GM10847 (cell line): ENCODE results near the gene C1QB.

Source experiments
- POLR2A ChIP-seq: IDR thresholded peaks from 2 replicates; pipeline ENCODE4 v1.6.1; 2011; ENCODE audit not compliant: insufficient read length; ENCODE audit errors: extremely low read depth

C1QB gene

DNA sequence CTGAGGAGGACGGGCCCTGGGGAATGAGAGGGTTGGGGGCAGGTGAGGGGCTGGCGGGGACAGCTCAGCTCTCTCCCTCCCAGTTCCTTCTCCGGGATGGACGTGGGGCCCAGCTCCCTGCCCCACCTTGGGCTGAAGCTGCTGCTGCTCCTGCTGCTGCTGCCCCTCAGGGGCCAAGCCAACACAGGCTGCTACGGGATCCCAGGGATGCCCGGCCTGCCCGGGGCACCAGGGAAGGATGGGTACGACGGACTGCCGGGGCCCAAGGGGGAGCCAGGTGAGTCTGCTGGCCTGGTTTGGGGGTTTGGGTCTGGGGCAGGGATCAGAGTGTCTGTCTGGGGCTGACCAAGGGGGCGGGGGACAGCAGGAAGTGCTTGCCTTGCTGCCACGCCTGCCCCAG is 9.1 kb upstream of the C1QB start:
- TF ChIP-seq POLR2A, result no peak

DNA sequence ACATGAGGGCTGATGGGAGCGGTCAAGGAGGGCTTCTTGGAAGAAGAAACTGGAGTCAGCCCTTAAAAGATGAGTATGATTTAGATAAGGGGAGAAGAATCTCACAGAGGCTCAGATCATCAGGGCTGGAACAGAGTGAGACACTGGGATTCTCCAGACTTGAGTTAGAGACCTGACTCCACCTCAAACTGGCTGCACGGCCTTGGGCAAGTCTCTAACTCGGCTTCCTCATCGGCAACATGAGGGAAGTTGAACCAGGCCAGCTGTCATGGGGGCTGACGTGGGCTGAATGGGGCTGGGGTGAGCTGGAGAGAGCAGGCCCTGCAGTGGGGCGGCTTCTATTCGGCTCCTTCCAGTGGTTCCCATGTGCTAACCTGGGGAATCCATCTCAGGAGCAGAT is 7.1 kb upstream of the C1QB start:
- no peak for TF ChIP-seq POLR2A

DNA sequence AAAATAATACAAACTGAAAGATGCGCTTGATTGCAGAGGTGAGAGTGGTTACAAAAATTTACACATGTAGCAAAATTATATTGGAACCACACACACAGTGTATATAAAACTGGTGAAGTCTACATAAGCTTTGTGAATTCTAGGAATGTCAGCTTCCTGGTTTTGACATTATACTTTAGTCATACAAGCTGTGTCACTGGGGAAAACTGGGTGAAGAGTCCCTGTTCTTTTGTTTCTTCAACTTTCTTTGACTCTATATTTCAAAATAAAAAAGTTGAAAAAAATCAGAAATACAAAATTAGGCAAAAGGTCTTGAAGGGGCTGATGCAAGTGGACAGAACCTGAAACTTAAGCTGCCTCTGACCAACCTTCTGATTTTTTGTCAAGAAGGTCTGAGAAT is 6.7 kb upstream of the C1QB start:
- no peak for TF ChIP-seq POLR2A

DNA sequence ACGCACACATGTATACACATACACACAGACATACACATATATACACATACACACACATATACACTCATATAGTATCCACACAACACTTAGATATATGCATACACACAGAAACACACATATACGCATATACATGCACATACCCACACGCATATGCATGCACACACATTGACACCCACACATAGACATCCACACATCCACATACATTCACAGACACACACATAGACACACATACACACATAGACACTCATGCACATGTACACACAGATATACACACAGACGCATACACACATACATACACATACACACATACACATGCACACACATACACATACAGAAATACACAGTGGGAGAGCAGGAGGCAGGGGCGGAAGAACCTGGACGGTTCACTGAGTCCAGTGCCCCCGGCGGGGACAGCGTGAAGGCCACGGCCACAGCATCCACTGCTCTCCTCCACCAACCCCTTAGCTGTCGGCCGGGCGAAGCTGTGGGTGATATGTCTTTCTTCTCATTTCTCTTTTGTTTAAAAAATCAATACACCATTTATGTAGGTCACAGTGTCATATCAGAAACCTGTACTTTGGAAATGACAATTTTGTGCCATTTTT is 2.8 kb upstream of the C1QB start:
- TF ChIP-seq POLR2A, result no peak

DNA sequence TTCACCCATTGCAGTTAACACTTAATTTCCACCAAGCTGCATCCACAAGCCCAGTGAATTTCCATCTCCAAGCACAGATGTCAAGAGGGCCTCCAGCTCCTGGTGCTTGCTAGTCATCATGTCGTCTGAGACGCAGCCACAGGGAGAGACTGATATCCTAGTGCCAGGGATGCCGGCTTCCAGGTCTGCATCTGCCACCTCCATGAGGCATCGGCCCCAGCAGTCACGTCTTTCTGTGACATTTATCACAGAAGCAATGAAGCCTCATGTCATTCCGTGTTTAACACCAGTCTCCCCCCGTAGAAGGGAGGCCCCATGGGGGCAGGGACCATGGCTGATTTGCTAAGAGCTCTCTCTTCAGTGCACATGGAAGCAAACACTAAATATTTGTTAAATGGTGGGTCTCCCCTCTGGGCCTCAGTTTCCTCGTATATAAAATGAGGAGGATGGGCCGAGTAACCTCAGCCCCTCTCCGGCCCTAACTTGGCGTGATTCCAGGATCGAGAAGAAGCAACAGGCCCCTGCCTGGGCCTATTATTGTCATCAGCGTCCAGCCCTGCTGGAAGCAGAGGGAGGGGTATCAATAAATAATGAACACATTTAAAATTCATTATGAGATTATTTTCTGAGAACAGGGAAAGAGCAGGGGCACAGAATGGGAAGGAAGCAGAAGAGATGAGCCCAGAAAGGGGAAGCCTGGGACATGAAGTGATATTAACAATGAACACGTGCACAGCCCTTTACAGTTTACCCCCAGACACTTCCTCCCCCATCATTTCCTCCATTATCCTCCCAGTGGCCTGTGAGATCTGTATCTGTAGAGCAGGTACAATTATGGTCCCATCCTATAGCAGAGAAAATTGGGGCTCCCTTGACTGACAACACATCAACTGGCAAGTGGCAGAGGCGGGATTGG is 837 bp upstream of the C1QB start:
- TF ChIP-seq POLR2A, result no peak

DNA sequence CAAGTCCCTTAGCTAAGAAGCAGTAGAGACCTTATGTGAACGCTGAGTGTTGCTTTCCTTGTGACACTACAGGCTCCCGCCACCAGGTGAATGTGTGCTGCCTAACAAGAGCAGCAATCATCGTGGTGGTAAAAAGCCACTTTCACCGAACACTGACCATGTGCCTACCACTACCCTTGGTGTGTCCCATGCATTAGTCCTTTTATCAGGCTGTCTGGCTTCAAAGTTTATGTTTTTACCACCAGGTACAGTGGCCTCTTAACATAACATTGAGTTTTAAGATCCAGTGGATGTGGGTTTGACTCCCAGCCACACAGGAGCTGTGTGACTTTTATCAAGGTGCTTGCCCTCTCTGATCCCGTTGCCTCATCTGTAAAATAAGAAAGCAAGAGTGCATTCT is 1.7 kb downstream of the C1QB start:
- no peak for TF ChIP-seq POLR2A

DNA sequence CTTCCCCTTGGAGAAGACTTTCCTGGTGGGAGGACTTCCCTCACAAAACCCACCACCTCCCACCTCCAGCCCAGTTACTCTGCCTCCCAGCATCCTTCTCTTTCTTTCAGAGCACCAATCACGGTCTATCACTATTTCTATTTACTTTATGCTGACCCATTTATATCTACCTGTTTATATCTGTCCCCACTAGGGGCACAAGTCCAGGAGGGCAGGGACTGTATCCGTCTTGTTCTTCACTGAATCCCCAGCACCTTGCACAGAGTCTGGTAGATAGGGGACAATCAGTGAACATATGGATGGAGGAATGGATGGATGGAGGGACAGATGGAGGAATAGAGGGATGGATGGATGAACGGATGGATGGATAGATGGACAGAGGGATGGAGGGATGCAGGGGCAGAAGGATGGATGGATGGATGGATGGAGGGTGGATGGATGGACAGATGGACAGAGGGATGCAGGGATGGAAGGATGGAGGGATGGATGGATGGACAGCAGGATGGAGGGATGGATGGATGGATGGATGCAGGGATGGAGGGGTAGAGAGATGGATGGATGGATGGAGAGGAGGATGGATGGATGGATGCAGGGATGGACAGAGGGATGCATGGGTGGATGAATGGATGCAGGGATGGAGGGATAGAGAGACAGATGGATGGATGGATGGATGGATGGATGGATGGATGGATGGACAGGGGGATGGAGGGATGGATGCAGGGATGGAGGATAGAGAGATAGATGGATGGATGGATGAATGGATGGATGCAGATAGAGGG is 5.5 kb downstream of the C1QB start:
- no peak for TF ChIP-seq POLR2A

DNA sequence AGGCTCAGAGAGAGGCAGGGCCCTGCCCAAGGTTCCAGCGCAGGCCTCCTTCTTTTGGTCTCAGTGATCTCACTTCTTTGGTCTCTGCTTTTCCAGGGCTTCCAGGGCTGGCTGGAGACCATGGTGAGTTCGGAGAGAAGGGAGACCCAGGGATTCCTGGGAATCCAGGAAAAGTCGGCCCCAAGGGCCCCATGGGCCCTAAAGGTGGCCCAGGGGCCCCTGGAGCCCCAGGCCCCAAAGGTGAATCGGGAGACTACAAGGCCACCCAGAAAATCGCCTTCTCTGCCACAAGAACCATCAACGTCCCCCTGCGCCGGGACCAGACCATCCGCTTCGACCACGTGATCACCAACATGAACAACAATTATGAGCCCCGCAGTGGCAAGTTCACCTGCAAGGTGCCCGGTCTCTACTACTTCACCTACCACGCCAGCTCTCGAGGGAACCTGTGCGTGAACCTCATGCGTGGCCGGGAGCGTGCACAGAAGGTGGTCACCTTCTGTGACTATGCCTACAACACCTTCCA is 7.7 kb downstream of the C1QB start:
- no peak for TF ChIP-seq POLR2A

DNA sequence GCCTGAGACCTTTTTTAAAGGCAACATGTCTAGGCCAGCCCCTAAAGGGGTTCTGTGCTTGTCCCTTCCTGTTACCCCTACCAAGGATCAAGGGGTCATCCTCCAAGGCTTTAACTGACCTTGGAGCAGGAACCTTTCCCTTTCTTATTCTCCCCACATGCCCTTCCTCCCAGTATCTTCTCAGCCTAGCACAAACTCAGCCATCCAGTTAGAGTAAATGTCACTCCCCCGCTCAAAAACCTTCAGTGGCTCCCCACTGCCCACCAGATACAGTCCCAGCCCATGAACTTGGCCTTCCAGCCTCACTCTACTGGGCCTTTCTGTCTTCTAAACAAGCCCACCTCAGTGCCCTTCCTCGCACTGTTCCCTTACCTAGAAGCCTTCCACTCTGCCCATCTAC is 8.8 kb downstream of the C1QB start:
- TF ChIP-seq POLR2A, result no peak

DNA sequence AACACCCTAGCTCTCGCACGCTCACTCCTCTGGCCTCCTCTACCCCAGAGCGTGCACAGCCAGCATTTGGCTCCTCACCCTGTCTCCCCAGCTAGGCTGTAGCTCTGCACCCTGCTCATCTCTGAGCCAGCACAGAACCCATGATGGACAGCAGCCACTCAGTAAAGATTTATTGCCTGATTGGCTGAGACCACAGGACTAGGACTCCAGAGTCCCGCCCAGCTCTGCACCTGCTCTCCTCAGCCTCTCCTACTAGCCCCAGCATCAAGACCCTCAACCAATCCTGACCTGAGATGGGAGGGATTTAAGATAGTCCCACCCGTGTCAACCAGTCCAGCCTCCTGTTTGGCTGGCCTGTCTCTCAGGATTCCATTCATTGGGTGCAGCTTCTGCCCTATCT is 9.3 kb downstream of the C1QB start:
- no peak for TF ChIP-seq POLR2A

DNA sequence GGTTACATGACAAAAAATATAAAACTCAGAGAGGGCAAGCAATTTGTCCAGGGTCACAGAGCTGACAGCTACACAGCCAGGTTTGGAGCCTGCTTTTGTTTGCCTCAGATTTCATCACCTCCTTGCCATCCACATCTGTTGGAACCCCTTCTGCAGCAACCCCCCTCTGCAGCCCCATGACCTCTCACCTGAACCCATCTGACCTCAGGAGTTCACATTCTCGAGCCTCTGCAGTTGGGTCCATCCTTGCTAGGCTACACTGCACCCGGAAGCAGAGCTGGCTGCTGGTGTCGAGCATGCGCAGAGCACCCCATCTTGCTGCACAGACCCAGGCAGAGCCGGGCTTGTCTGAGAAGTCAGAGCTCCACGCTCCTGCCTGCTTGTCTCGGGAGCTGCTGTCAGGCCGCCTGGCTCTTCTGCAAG is 10.0 kb downstream of the C1QB start:
- no peak for TF ChIP-seq POLR2A

DNA sequence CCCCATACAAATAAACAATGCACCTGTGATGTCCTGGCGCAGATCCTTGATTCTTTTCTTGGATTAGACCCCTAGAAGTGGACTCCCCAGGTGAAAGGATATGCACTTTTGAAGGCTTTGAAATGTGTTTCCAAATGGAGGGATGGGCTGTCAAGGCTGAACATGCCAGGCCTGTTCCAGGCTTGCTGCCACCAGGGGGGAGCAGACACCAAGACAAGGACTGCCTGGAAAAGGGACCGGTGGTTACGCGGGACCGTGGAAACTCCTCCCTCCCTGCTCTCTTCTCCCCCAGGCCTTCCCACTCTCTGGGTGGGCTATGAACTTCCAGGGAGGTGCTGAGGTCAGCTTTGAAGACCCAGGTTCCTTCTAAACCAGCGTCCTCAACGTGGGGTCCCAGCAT is 12.7 kb downstream of the C1QB start:
- TF ChIP-seq POLR2A, result no peak

DNA sequence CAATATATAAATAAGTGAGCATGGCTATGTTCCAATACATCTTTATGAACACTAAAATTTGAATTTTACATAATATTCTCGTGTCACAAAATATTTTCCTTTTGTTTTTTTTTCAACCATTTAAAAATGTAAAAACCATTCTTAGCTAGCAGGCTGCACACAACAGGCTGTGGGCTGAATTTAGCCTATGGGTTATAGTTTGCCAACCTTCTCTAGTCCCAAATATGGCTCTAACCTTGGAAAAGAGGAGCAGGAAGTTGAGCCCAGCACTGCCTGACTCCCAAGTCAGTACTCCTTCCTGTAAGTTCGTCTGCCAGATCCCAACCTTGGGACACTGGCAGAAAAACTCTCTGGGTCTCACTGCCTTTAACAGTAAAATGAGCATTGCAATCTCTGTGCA is 13.4 kb downstream of the C1QB start:
- TF ChIP-seq POLR2A, result no peak

DNA sequence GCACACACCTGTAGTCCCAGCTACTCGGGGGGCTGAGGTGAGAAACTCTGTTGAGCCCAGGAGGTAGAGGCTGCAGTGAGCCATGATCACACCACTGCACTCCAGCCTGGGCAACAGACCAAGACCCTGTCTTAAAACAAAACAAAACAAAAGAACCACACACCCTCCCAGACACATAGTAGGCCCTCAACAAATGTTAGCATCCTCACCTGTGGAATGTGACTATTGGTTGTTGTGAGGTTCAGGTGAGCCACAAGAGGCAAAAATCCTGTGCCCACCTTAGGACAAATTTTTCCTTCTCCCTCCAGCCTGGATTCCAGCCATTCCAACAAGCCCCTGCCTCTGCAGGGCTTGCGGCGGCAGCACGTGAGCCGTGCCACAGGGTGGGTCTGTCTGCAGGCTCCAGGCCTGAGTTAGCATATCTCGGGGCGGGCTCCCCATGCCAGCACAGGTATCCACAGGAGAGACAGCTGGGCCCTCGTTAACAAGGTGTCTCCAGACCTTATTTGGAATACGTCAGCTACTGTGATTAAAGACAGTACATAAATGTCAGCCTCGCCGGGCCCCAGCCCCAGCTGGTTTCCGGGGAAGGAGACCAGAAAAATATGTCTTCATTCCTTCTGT is 17.4 kb downstream of the C1QB start:
- no peak for TF ChIP-seq POLR2A

DNA sequence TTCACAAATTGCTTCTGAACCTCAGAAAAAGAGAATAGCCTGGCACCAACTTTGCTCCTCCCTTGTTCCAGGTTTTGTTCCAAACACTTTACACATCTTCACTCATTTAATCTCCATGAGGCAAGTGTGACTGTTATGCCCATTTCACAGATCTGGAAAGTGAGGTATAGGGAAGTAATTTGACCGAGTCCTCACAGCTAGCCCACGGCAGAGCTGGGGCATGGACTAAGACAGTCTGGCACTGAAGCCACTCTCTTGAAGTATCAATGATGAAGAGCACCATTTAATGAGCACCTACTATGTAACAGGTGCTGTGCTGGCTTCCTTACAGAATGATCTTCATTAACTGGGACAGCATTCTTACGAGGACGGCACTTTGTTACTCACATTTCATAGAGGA is 19.0 kb downstream of the C1QB start:
- TF ChIP-seq POLR2A, result no peak
